A673 (cell line): ENCODE measurements around the gene LIMK1. TPM values are rescaled to one million over a fixed set of nuclear protein-coding genes. Genes with fewer than 3 reads are reported as not detected.

Source experiments
- BruUV-seq: library from RNA; stranded (reverse); fragments of 400-500 nt; replicated peaks from 2 replicates; lab custom pipeline; 2021; lab: Mats Ljungman, UMichigan
- CTCF ChIA-PET: fragments of 300-600 bp; sonication (Branson Sonifier 250); formaldehyde crosslinking; loops from one replicate; lab custom pipeline; 2022; ENCODE audit warnings: antibody characterized with exemption; lab: Charles Lee
- POLR2A ChIA-PET: fragments of 300-600 bp; sonication (Branson Sonifier 250); formaldehyde crosslinking; loops from one replicate; lab custom pipeline; 2022; ENCODE audit warnings: antibody characterized with exemption; ENCODE audit not compliant: low non-redundant PET; lab: Charles Lee
- DNase-seq: peaks from one replicate; pipeline ENCODE4 v3.0.0-alpha.2; 2015; ENCODE audit warnings: low spot score
- H3K27ac ChIP-seq: fragments of 200-600 bp; sonication (generic); 2 replicates; pipeline ENCODE4 v1.5.1; 2016; ENCODE audit warnings: mixed run types, low read depth, mild to moderate bottlenecking, mixed read lengths, antibody characterized with exemption, low read length; ENCODE audit not compliant: poor library complexity, severe bottlenecking
- H3K27me3 ChIP-seq: fragments of 200-600 bp; sonication (generic); replicated peaks from 2 replicates; pipeline ENCODE4 v1.6.1; 2017; ENCODE audit warnings: mixed run types, low read depth, mild to moderate bottlenecking, mixed read lengths, antibody characterized with exemption, low read length; ENCODE audit not compliant: insufficient read depth, poor library complexity
- H3K36me3 ChIP-seq: fragments of 200-600 bp; sonication (generic); 2 replicates; pipeline ENCODE4 v1.6.1; 2016; ENCODE audit warnings: mixed run types, mild to moderate bottlenecking, mixed read lengths, antibody characterized with exemption, low read length; ENCODE audit not compliant: insufficient read depth, poor library complexity, severe bottlenecking
- H3K4me1 ChIP-seq: fragments of 200-600 bp; sonication (generic); 2 replicates; pipeline ENCODE4 v1.6.1; 2017; ENCODE audit warnings: mixed run types, mild to moderate bottlenecking, mixed read lengths, antibody characterized with exemption, low read length; ENCODE audit not compliant: insufficient read depth, poor library complexity, severe bottlenecking
- H3K4me3 ChIP-seq: fragments of 200-600 bp; sonication (generic); 2 replicates; pipeline ENCODE4 v1.5.1; 2016; ENCODE audit warnings: low read depth, mixed run types, mild to moderate bottlenecking, mixed read lengths, low read length; ENCODE audit not compliant: poor library complexity, severe bottlenecking
- H3K9me3 ChIP-seq: fragments of 200-600 bp; sonication (generic); 2 replicates; pipeline ENCODE4 v1.6.1; 2016; ENCODE audit warnings: mixed run types, low read depth, mild to moderate bottlenecking, mixed read lengths, antibody characterized with exemption, low read length; ENCODE audit not compliant: poor library complexity, severe bottlenecking
- EZH2 ChIP-seq: fragments of 200-600 bp; sonication (generic); IDR thresholded peaks from 2 replicates; pipeline ENCODE4 v1.6.1; 2017; ENCODE audit warnings: borderline replicate concordance, low read depth, mild to moderate bottlenecking, mixed read lengths, antibody characterized with exemption, low read length; ENCODE audit not compliant: poor library complexity, severe bottlenecking
- intact Hi-C: fragments of 100-400 bp; cut with micrococcal nuclease; formaldehyde crosslinking; loops from one replicate; pipeline ENCODE4 v1.10.0; 2022; ENCODE audit not compliant: unreplicated experiment
- total RNA-seq: library from RNA; stranded (reverse); gene quantifications from 2 replicates; pipeline ENCODE4 v1.2.3, GENCODE V29; 2021
- TF ChIP-seq, protein P1 (sequence below): fragments of 300-800, 200-600 bp; sonication (generic); conservative IDR thresholded peaks from 2 replicates; pipeline ENCODE4 v1.5.1; 2017; ENCODE audit warnings: low read depth, mild to moderate bottlenecking, antibody characterized with exemption, low read length, moderate library complexity, mixed read lengths

LIMK1 gene
- total RNA-seq, 1 experiment from 2014 or later, result 59.3 TPM

DNA sequence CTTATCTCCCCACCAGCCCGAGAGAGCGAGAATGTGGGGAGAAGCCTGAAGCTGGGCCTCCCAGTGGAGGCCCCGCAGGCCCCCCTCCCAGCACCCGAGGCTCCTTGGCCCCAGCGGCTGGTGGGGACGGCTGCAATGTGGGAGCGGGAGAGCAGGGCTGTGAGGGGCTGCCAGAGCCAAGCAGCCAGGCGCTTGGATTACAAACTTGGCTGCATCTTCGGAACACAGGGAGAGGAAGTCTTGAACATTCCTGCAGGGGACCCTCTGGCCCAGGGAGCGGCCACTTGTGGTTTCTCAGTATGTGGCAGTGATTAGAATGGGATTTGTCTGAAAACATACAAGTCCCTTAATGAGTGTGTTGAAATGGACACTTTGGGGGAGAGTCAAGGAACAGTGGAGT, 32.4 kb upstream of the LIMK1 start:
- no peaks in the 10 kb centered on the region for H3K27me3 ChIP-seq
- no peak overlapping the region for H3K27ac ChIP-seq
- ChIA-PET CTCF (no interaction called here), POLR2A (no interaction called here)
- H3K4me1 ChIP-seq, result no peaks in the 10 kb centered on the region
- H3K4me3 ChIP-seq, result no peak overlapping the region
- H3K9me3 ChIP-seq, result no peaks in the 10 kb centered on the region
- TF ChIP-seq, protein P1, sequence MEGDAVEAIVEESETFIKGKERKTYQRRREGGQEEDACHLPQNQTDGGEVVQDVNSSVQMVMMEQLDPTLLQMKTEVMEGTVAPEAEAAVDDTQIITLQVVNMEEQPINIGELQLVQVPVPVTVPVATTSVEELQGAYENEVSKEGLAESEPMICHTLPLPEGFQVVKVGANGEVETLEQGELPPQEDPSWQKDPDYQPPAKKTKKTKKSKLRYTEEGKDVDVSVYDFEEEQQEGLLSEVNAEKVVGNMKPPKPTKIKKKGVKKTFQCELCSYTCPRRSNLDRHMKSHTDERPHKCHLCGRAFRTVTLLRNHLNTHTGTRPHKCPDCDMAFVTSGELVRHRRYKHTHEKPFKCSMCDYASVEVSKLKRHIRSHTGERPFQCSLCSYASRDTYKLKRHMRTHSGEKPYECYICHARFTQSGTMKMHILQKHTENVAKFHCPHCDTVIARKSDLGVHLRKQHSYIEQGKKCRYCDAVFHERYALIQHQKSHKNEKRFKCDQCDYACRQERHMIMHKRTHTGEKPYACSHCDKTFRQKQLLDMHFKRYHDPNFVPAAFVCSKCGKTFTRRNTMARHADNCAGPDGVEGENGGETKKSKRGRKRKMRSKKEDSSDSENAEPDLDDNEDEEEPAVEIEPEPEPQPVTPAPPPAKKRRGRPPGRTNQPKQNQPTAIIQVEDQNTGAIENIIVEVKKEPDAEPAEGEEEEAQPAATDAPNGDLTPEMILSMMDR, result no peak
- no peaks in the 10 kb centered on the region for H3K36me3 ChIP-seq
- no peak for DNase-seq
- intact Hi-C loops, result no loop called here
- no TSS peak for BruUV-seq

DNA sequence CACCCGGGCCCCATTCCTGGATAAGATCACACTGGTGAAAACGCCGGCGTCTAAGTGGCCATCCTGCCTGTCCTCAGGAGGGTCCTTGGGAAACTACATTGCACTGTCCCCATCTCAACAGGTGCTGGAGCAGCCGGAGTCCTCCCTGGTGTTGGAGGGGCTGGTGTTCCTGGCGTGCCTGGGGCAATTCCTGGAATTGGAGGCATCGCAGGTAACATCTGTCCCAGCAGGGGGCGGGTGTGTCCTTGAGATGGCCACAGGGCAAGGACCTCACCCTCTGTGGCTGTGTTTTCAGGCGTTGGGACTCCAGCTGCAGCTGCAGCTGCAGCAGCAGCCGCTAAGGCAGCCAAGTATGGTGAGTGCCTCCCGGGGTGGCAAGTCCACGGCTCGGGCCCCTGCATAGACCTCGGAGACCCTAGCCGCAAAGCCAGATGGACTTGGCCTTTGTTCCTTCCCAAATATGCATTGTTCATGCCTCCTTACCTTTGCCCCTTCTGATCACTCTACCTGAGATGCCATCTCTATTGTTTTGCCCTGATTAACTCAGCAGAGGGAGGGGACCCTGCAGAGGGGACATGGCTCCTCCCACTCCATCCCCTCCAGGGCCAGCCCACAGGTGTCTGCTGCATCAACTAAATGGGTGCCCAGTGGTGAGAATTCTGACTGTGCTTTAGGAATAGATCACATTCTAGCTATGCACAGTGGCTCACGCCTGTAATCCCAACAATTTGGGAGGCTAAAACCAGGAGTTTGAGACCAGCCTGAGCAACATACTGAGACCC, 31.8 kb upstream of the LIMK1 start:
- no peak overlapping the region for H3K4me3 ChIP-seq
- no peak overlapping the region for H3K27ac ChIP-seq
- DNase-seq, result no peak
- POLR2A ChIA-PET, result no interaction called here
- no peak for TF ChIP-seq EZH2
- TF ChIP-seq, protein P1, result no peak
- no peaks in the 10 kb centered on the region for H3K36me3 ChIP-seq
- intact Hi-C loops, result no loop called here
- no peaks in the 10 kb centered on the region for H3K9me3 ChIP-seq
- CTCF ChIA-PET, result no interaction called here
- H3K27me3 ChIP-seq, result no peaks in the 10 kb centered on the region
- no TSS peak for BruUV-seq
- no peaks in the 10 kb centered on the region for H3K4me1 ChIP-seq

DNA sequence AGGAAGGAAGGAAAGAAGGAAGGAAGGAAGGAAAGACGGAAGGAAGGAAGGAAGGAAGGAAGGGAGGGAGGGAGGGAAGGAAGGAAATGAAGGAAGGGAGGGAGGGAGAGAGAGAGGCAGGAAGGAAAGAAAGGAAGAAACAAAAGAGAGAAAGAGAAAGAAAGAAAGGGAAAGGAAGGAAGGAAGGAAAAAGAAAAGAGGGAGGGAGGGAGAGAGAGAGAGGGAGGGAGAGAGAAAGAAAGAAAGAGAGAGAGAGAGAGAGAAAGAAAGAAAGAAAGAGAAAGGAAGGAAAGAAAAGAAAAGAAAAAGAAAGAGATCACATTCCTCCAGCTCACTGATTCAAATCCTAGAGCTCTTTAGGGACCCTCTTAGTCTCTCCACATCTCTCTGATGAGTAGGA, 31.0 kb upstream of the LIMK1 start:
- TF ChIP-seq, protein P1, result no peak
- no peak for TF ChIP-seq EZH2
- Histone ChIP-seq H3K4me3 (no peak overlapping the region), H3K27me3 (no peaks in the 10 kb centered on the region), H3K36me3 (no peaks in the 10 kb centered on the region), H3K4me1 (no peaks in the 10 kb centered on the region), H3K27ac (no peak overlapping the region), H3K9me3 (no peaks in the 10 kb centered on the region)
- BruUV-seq, result no TSS peak
- intact Hi-C loops, result no loop called here
- ChIA-PET CTCF (interaction anchor here (0.5 kb wide), 1 partner anchor 135 kb away, joined by 3 read pairs; no protein-coding TSS in a partner anchor), POLR2A (no interaction called here)
- no peak for DNase-seq
